HepG2 (cell line): ENCODE measurements around the gene TRAPPC12. TPM values are rescaled to one million over a fixed set of nuclear protein-coding genes. Genes with fewer than 3 reads are reported as not detected.

Experiments used
- CCAR2 ChIP-seq: fragments of 200-400 bp; formaldehyde crosslinking; optimal IDR thresholded peaks from 2 replicates; pipeline ENCODE3; 2018; ENCODE audit warnings: low read depth, mild to moderate bottlenecking, low read length, moderate library complexity
- FOXM1 ChIP-seq: sonication (generic); formaldehyde crosslinking; IDR thresholded peaks from 2 replicates; pipeline ENCODE4 v1.5.0; 2020; ENCODE audit warnings: missing genetic modification reagents
- KDM5A ChIP-seq: fragments of 200-600 bp; sonication (generic); IDR thresholded peaks from 2 replicates; pipeline ENCODE4 v1.7.0; 2018; ENCODE audit warnings: antibody characterized with exemption, mild to moderate bottlenecking, low read length, borderline replicate concordance
- KLF13 ChIP-seq: sonication (generic); formaldehyde crosslinking; IDR thresholded peaks from 2 replicates; pipeline ENCODE4 v1.4.0; 2020; ENCODE audit warnings: mild to moderate bottlenecking, missing genetic modification reagents
- NR1H2 ChIP-seq: sonication (generic); formaldehyde crosslinking; IDR thresholded peaks from 2 replicates; pipeline ENCODE4 v1.8.1; 2022; ENCODE audit warnings: low read depth, missing genetic modification reagents, borderline replicate concordance
- POLR2AphosphoS5 ChIP-seq: IDR thresholded peaks from 2 replicates; pipeline ENCODE4 v1.6.1; 2012; ENCODE audit warnings: low read depth, low read length
- RAD21 ChIP-seq: fragments of 450-650 bp; formaldehyde crosslinking; IDR thresholded peaks from 2 replicates; pipeline ENCODE4 v1.5.0; 2020; ENCODE audit warnings: mild to moderate bottlenecking
- REPIN1 ChIP-seq: sonication (generic); formaldehyde crosslinking; IDR thresholded peaks from 2 replicates; pipeline ENCODE4 v1.8.0; 2022; ENCODE audit warnings: missing genetic modification reagents, low read depth, mild to moderate bottlenecking, borderline replicate concordance
- RFX3 ChIP-seq: IDR thresholded peaks from 2 replicates; pipeline ENCODE4 v1.6.1; 2016; ENCODE audit warnings: missing biosample characterization, missing genetic modification reagents
- ZNF124 ChIP-seq: sonication (generic); formaldehyde crosslinking; IDR thresholded peaks from 2 replicates; pipeline ENCODE4 v1.4.0; 2020; ENCODE audit warnings: missing genetic modification reagents
- ZNF564 ChIP-seq: sonication (generic); formaldehyde crosslinking; IDR thresholded peaks from 2 replicates; pipeline ENCODE4 v1.8.1; 2023; ENCODE audit warnings: mild to moderate bottlenecking, missing genetic modification reagents
- ZNF746 ChIP-seq: sonication (generic); formaldehyde crosslinking; IDR thresholded peaks from 2 replicates; pipeline ENCODE4 v1.8.0; 2022; ENCODE audit warnings: mild to moderate bottlenecking, missing genetic modification reagents
- ZNF775 ChIP-seq: sonication (generic); formaldehyde crosslinking; IDR thresholded peaks from 2 replicates; pipeline ENCODE4 v1.4.0; 2020; ENCODE audit warnings: missing genetic modification reagents, mild to moderate bottlenecking, moderate library complexity, borderline replicate concordance
- ZSCAN20 ChIP-seq: sonication (generic); formaldehyde crosslinking; IDR thresholded peaks from 2 replicates; pipeline ENCODE4 v1.4.0; 2020; ENCODE audit warnings: missing genetic modification reagents, mild to moderate bottlenecking, borderline replicate concordance
- ZSCAN30 ChIP-seq: sonication (generic); formaldehyde crosslinking; IDR thresholded peaks from 2 replicates; pipeline ENCODE4 v1.5.0; 2020; ENCODE audit warnings: mild to moderate bottlenecking, missing genetic modification reagents
- polyA plus RNA-seq, 8 experiments: library from polyadenylated mRNA; depleted of rRNA in 3 of 8; stranded (reverse) in 7 of 8; unstranded in 1 of 8; fragments of >200 nt; fragmentation: Illumina TruSeq in 4 of 8; extraction: Trizol in 4 of 8; gene quantifications; 2 replicates each; pipeline versions ENCODE4 v1.2.1 to v1.2.3, GENCODE V29; 2011 to 2016; ENCODE audit warnings: low read depth in 4 of 8, missing spikeins in 1 of 8, mixed read lengths in 1 of 8; ENCODE audit not compliant: insufficient read depth in 1 of 8
- total RNA-seq, 5 experiments: library from RNA; depleted of rRNA; stranded (reverse); fragments of >200 nt; fragmentation: Illumina TruSeq; extraction: Trizol; gene quantifications; 2 replicates each; pipeline ENCODE4 v1.2.3, GENCODE V29; 2016; ENCODE audit warnings: low read depth in 1 of 5
- TF ChIP-seq, protein P1 (sequence below): sonication (generic); formaldehyde crosslinking; IDR thresholded peaks from 2 replicates; pipeline ENCODE4 v1.9.0; 2022; ENCODE audit warnings: low read depth, missing genetic modification reagents
- TF ChIP-seq, protein P2 (sequence below): sonication (generic); formaldehyde crosslinking; IDR thresholded peaks from 2 replicates; pipeline ENCODE4; 2020; ENCODE audit warnings: missing genetic modification reagents, mild to moderate bottlenecking, borderline replicate concordance
- TF ChIP-seq, protein P3 (sequence below): sonication (generic); formaldehyde crosslinking; IDR thresholded peaks from 2 replicates; pipeline ENCODE4 v1.5.0; 2020; ENCODE audit warnings: missing genetic modification reagents

TRAPPC12 gene
- total and polyA plus RNA-seq, 2 of the 13 experiments (the other 11 are each of a cell fraction or from before 2014, with no cell fraction given) = 46.4 to 97.7 TPM

DNA sequence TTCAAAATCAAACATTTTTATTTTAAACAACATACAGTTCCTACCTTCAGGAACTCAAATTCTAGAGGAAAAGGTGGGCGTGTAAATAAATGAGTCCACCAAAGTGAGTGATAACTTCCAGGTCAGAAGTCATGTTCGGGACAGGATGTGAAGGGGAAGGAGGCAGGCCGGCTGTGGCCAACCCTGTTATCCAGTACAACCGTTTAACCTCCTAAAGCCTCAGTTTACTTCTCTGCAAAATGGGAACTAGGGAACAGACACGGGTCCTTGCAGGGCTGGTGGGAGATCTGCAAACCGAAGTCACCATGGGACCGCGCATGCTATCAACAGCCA is 2.2 kb upstream of the TRAPPC12 start (continued):
- TF ChIP-seq ZSCAN20 (CRISPR knock-in tag) = no peak
- TF ChIP-seq RFX3 (CRISPR knock-in tag) = no peak
- peak; percentile 30; the same call in 1 of the 2 replicates for TF ChIP-seq RAD21
- TF ChIP-seq ZNF746 (CRISPR knock-in tag) = no peak
- no peak for TF ChIP-seq REPIN1 (CRISPR knock-in tag)
- no peak for TF ChIP-seq POLR2AphosphoS5
- TF ChIP-seq ZNF564 (CRISPR knock-in tag) = 0 out of 2 replicates have a peak, but pooled peaks have one; percentile 65
- no peak for TF ChIP-seq NR1H2 (CRISPR knock-in tag)
- TF ChIP-seq, protein P1, sequence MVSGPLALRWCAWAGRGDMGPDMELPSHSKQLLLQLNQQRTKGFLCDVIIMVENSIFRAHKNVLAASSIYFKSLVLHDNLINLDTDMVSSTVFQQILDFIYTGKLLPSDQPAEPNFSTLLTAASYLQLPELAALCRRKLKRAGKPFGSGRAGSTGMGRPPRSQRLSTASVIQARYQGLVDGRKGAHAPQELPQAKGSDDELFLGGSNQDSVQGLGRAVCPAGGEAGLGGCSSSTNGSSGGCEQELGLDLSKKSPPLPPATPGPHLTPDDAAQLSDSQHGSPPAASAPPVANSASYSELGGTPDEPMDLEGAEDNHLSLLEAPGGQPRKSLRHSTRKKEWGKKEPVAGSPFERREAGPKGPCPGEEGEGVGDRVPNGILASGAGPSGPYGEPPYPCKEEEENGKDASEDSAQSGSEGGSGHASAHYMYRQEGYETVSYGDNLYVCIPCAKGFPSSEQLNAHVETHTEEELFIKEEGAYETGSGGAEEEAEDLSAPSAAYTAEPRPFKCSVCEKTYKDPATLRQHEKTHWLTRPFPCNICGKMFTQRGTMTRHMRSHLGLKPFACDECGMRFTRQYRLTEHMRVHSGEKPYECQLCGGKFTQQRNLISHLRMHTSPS (CRISPR knock-in tag) = no peak
- no peak for TF ChIP-seq KDM5A
- TF ChIP-seq ZNF775 (CRISPR knock-in tag) = no peak
- TF ChIP-seq ZSCAN30 (CRISPR knock-in tag) = peak; percentile 8; the same call in 1 of the 2 replicates
- TF ChIP-seq, protein P2, sequence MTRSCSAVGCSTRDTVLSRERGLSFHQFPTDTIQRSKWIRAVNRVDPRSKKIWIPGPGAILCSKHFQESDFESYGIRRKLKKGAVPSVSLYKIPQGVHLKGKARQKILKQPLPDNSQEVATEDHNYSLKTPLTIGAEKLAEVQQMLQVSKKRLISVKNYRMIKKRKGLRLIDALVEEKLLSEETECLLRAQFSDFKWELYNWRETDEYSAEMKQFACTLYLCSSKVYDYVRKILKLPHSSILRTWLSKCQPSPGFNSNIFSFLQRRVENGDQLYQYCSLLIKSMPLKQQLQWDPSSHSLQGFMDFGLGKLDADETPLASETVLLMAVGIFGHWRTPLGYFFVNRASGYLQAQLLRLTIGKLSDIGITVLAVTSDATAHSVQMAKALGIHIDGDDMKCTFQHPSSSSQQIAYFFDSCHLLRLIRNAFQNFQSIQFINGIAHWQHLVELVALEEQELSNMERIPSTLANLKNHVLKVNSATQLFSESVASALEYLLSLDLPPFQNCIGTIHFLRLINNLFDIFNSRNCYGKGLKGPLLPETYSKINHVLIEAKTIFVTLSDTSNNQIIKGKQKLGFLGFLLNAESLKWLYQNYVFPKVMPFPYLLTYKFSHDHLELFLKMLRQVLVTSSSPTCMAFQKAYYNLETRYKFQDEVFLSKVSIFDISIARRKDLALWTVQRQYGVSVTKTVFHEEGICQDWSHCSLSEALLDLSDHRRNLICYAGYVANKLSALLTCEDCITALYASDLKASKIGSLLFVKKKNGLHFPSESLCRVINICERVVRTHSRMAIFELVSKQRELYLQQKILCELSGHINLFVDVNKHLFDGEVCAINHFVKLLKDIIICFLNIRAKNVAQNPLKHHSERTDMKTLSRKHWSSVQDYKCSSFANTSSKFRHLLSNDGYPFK (CRISPR knock-in tag) = no peak
- no peak for TF ChIP-seq CCAR2
- TF ChIP-seq, protein P3, sequence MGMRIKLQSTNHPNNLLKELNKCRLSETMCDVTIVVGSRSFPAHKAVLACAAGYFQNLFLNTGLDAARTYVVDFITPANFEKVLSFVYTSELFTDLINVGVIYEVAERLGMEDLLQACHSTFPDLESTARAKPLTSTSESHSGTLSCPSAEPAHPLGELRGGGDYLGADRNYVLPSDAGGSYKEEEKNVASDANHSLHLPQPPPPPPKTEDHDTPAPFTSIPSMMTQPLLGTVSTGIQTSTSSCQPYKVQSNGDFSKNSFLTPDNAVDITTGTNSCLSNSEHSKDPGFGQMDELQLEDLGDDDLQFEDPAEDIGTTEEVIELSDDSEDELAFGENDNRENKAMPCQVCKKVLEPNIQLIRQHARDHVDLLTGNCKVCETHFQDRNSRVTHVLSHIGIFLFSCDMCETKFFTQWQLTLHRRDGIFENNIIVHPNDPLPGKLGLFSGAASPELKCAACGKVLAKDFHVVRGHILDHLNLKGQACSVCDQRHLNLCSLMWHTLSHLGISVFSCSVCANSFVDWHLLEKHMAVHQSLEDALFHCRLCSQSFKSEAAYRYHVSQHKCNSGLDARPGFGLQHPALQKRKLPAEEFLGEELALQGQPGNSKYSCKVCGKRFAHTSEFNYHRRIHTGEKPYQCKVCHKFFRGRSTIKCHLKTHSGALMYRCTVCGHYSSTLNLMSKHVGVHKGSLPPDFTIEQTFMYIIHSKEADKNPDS (CRISPR knock-in tag) = 0 out of 2 replicates have a peak, but pooled peaks have one; percentile 9
- TF ChIP-seq ZNF124 (CRISPR knock-in tag) = no peak
- TF ChIP-seq KLF13 = no peak
- no peak for TF ChIP-seq FOXM1 (CRISPR knock-in tag)
